H9 (cell line): ENCODE results near the gene SPTBN4. TPM values are rescaled to one million over a fixed set of nuclear protein-coding genes. Genes with fewer than 3 reads are reported as not detected.

ENCODE experiments used
- DNase-seq: peaks from one replicate; pipeline ENCODE4 v3.0.0-alpha.2; 2017
- H2AFZ ChIP-seq: one replicate; pipeline ENCODE4 v1.6.1; 2013; ENCODE audit warnings: mild to moderate bottlenecking, low read length, control low read depth, moderate library complexity
- H2AK5ac ChIP-seq: 2 replicates; pipeline ENCODE4 v1.6.1; 2013; ENCODE audit warnings: low read length, control low read depth, mixed read lengths; ENCODE audit not compliant: insufficient read length
- H2BK120ac ChIP-seq: one replicate; pipeline ENCODE4 v1.6.1; 2013; ENCODE audit warnings: low read depth, mild to moderate bottlenecking, low read length, control low read depth, inconsistent platforms; ENCODE audit not compliant: poor library complexity, severe bottlenecking
- H2BK12ac ChIP-seq: 2 replicates; pipeline ENCODE4 v1.6.1; 2013; ENCODE audit warnings: low read length, control low read depth, mixed read lengths, low read depth; ENCODE audit not compliant: insufficient read length
- H2BK15ac ChIP-seq: 2 replicates; pipeline ENCODE4 v1.6.1; 2013; ENCODE audit warnings: low read depth, low read length, control low read depth
- H2BK20ac ChIP-seq: one replicate; pipeline ENCODE4 v1.6.1; 2013; ENCODE audit warnings: low read depth, mild to moderate bottlenecking, low read length, control low read depth, inconsistent platforms; ENCODE audit not compliant: poor library complexity, severe bottlenecking
- H2BK5ac ChIP-seq: 2 replicates; pipeline ENCODE4 v1.6.1; 2013; ENCODE audit warnings: low read length, control low read depth, mixed read lengths; ENCODE audit not compliant: insufficient read length
- H3K14ac ChIP-seq: 2 replicates; pipeline ENCODE4 v1.6.1; 2013; ENCODE audit warnings: low read length, control low read depth; ENCODE audit not compliant: insufficient read depth
- H3K18ac ChIP-seq: 2 replicates; pipeline ENCODE4 v1.6.1; 2013; ENCODE audit warnings: low read depth, mild to moderate bottlenecking, mixed read lengths, low read length, control low read depth; ENCODE audit not compliant: insufficient read length
- H3K23ac ChIP-seq: 2 replicates; pipeline ENCODE4 v1.6.1; 2013; ENCODE audit warnings: low read length, control low read depth, mixed read lengths, low read depth; ENCODE audit not compliant: insufficient read length
- H3K23me2 ChIP-seq: 2 replicates; pipeline ENCODE4 v1.6.1; 2013; ENCODE audit warnings: low read depth, mild to moderate bottlenecking, mixed read lengths, low read length, control low read depth; ENCODE audit not compliant: insufficient read length, poor library complexity, severe bottlenecking
- H3K27ac ChIP-seq: 2 replicates; pipeline ENCODE4 v1.5.1; 2013; ENCODE audit warnings: low read length, control low read depth, mixed read lengths, low read depth; ENCODE audit not compliant: insufficient read length
- H3K27me3 ChIP-seq: 2 replicates; pipeline ENCODE4 v1.6.1; 2013; ENCODE audit warnings: low read length, control low read depth, inconsistent platforms; ENCODE audit not compliant: insufficient read depth
- H3K4ac ChIP-seq: 2 replicates; pipeline ENCODE4 v1.6.1; 2013; ENCODE audit warnings: low read depth, mild to moderate bottlenecking, control low read depth, inconsistent platforms, low read length, moderate library complexity
- H3K4me1 ChIP-seq: 2 replicates; pipeline ENCODE4 v1.6.1; 2013; ENCODE audit warnings: low read length, control low read depth, inconsistent platforms; ENCODE audit not compliant: insufficient read depth
- H3K4me2 ChIP-seq: 2 replicates; pipeline ENCODE4 v1.6.1; 2013; ENCODE audit warnings: low read length, control low read depth, mixed read lengths; ENCODE audit not compliant: insufficient read length, insufficient read depth
- H3K56ac ChIP-seq: 2 replicates; pipeline ENCODE4 v1.6.1; 2013; ENCODE audit warnings: low read depth, mild to moderate bottlenecking, mixed read lengths, low read length, control low read depth; ENCODE audit not compliant: insufficient read length
- H3K79me1 ChIP-seq: 2 replicates; pipeline ENCODE4 v1.6.1; 2013; ENCODE audit warnings: low read depth, mild to moderate bottlenecking, moderate library complexity, low read length, control low read depth, inconsistent platforms; ENCODE audit not compliant: insufficient read depth, poor library complexity, severe bottlenecking
- H3K79me2 ChIP-seq: 2 replicates; pipeline ENCODE4 v1.6.1; 2013; ENCODE audit warnings: low read length, control low read depth, inconsistent platforms; ENCODE audit not compliant: insufficient read depth
- H3K9ac ChIP-seq: 2 replicates; pipeline ENCODE4 v1.6.1; 2013; ENCODE audit warnings: low read length, control low read depth, mixed read lengths; ENCODE audit not compliant: insufficient read length; ENCODE audit errors: extremely low read depth
- H3K9me3 ChIP-seq: one replicate; pipeline ENCODE4 v1.6.1; 2013; ENCODE audit warnings: low read depth, low read length, inconsistent platforms; ENCODE audit not compliant: control insufficient read depth
- H3T11ph ChIP-seq: one replicate; pipeline ENCODE4 v1.6.1; 2013; ENCODE audit warnings: mild to moderate bottlenecking, low read length, control low read depth, inconsistent platforms
- H4K20me1 ChIP-seq: one replicate; pipeline ENCODE4 v1.6.1; 2013; ENCODE audit not compliant: control insufficient read depth, insufficient read length, insufficient read depth
- H4K5ac ChIP-seq: 2 replicates; pipeline ENCODE4 v1.6.1; 2013; ENCODE audit warnings: low read depth, mild to moderate bottlenecking, mixed read lengths, low read length, control low read depth; ENCODE audit not compliant: insufficient read length
- H4K8ac ChIP-seq: replicated peaks from 2 replicates; pipeline ENCODE4 v1.6.1; 2013; ENCODE audit warnings: low read length, control low read depth, mixed read lengths, low read depth; ENCODE audit not compliant: insufficient read length
- H4K91ac ChIP-seq: 2 replicates; pipeline ENCODE4 v1.6.1; 2013; ENCODE audit warnings: low read depth, mild to moderate bottlenecking, moderate library complexity, mixed read lengths, low read length, control low read depth; ENCODE audit not compliant: insufficient read length
- H3K27ac Mint-ChIP-seq, 3 experiments: 2 replicates in 2 of 3; 3 replicates in 1 of 3; pipeline ENCODE4 v1.8.0; 2020 to 2021; ENCODE audit warnings: mixed read lengths in 3 of 3, mild to moderate bottlenecking in 1 of 3, moderate library complexity in 1 of 3
- H3K27me3 Mint-ChIP-seq: 2 replicates; pipeline ENCODE4 v1.8.0; 2021; ENCODE audit warnings: low read depth, mild to moderate bottlenecking, moderate library complexity, mixed read lengths
- H3K36me3 Mint-ChIP-seq, 3 experiments: 2 replicates in 2 of 3; 3 replicates in 1 of 3; pipeline ENCODE4 v1.8.0; 2020 to 2021; ENCODE audit warnings: low read depth in 3 of 3, mixed read lengths in 3 of 3; ENCODE audit not compliant: insufficient read depth in 1 of 3
- H3K4me1 Mint-ChIP-seq, 2 experiments: 2 replicates each; pipeline ENCODE4 v1.8.0; 2020; ENCODE audit warnings: mixed read lengths in 2 of 2
- H3K4me3 Mint-ChIP-seq, 2 experiments: 2 replicates in 1 of 2; 3 replicates in 1 of 2; pipeline ENCODE4 v1.8.0; 2020 to 2021; ENCODE audit warnings: mild to moderate bottlenecking in 2 of 2, mixed read lengths in 2 of 2, moderate library complexity in 1 of 2
- H3K9me3 Mint-ChIP-seq, 2 experiments: 2 replicates in 1 of 2; 3 replicates in 1 of 2; pipeline ENCODE4 v1.8.0; 2020; ENCODE audit warnings: mild to moderate bottlenecking in 2 of 2, mixed read lengths in 2 of 2, moderate library complexity in 1 of 2
- WGBS: extraction: QIAGEN DNeasy Blood & Tissue Kit; methylation state at CpG from one replicate; pipeline ENCODE4 v1.1.7; 2013; ENCODE audit warnings: missing lambda C conversion rate, low lambda C conversion rate, mixed read lengths; ENCODE audit not compliant: insufficient read length; ENCODE audit errors: extremely low coverage; 5-methylcytosine and 5-hydroxymethylcytosine counted together
- total RNA-seq: library from RNA; stranded (reverse); gene quantifications from 2 replicates; pipeline ENCODE4 v1.2.1, GENCODE V29; 2021
- TF ChIP-seq, protein P1 (sequence below): fragments of 200-600 bp; sonication (generic); conservative IDR thresholded peaks from 3 replicates; pipeline ENCODE4 v1.8.0; 2021; ENCODE audit warnings: antibody characterized with exemption, mild to moderate bottlenecking

SPTBN4 gene
- total RNA-seq, 1 experiment from 2014 or later = 2.9 TPM

DNA sequence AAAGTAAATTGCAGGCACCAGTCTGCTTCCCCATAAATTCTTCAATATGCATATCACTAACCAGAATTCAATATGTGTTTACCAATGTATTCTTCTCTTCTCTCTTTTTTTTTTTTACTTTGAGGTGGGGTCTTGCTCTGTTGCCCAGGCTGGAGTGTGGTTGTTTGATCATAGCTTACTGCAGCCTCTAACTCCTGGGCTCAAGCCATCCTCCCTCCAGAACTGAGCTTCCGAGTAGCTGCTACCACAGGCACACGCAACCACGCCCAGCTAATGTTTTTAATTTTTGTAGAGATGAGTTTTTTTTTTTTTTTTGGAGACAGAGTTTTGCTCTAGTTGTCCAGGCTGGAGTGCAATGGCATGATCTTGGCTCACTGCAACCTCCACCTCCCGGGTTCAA lies 151.2 kb downstream of the SPTBN4 start:
- Histone ChIP-seq H3K9me3 (no peaks in the 10 kb centered on the region), H2BK120ac (no peak overlapping the region), H4K91ac (no peak overlapping the region), H2AFZ (no peak overlapping the region), H3K9ac (no peak overlapping the region), H2AK5ac (no peak overlapping the region), H2BK15ac (no peak overlapping the region), H3K23me2 (peaks cover 13% of the 10 kb centered on the region), H3K4me2 (no peak overlapping the region), H3K4ac (no peak overlapping the region), H3K79me2 (no peaks in the 10 kb centered on the region), H2BK12ac (no peak overlapping the region), H3K14ac (no peak overlapping the region), H3K23ac (no peak overlapping the region), H3T11ph (no peak overlapping the region), H3K18ac (no peak overlapping the region), H4K20me1 (peaks cover 4% of the 10 kb centered on the region), H3K4me1 (no peaks in the 10 kb centered on the region), H2BK20ac (no peak overlapping the region), H2BK5ac (no peak overlapping the region), H4K5ac (no peak overlapping the region), H3K56ac (no peak overlapping the region), H3K79me1 (no peaks in the 10 kb centered on the region), H3K27ac (no peak overlapping the region), H4K8ac (no peak overlapping the region), H3K27me3 (no peaks in the 10 kb centered on the region)
- Mint-ChIP-seq H3K9me3 (no peaks in the 10 kb centered on the region; a peak in 1 of 5 replicates), H3K4me1 (peaks cover 8 to 15% of the 10 kb centered on the region in 2 experiments), H3K27ac (no peak overlapping the region), H3K4me3 (no peak overlapping the region), H3K27me3 (peaks cover under 1% of the 10 kb centered on the region), H3K36me3 (peaks cover 27 to 62% (median 48%) of the 10 kb centered on the region in 3 experiments; a peak in 6 of 7 replicates)
- DNase-seq = no peak
- TF ChIP-seq, protein P1, sequence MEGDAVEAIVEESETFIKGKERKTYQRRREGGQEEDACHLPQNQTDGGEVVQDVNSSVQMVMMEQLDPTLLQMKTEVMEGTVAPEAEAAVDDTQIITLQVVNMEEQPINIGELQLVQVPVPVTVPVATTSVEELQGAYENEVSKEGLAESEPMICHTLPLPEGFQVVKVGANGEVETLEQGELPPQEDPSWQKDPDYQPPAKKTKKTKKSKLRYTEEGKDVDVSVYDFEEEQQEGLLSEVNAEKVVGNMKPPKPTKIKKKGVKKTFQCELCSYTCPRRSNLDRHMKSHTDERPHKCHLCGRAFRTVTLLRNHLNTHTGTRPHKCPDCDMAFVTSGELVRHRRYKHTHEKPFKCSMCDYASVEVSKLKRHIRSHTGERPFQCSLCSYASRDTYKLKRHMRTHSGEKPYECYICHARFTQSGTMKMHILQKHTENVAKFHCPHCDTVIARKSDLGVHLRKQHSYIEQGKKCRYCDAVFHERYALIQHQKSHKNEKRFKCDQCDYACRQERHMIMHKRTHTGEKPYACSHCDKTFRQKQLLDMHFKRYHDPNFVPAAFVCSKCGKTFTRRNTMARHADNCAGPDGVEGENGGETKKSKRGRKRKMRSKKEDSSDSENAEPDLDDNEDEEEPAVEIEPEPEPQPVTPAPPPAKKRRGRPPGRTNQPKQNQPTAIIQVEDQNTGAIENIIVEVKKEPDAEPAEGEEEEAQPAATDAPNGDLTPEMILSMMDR = no peak
- no CpG with 5 or more reads among the region's 4 CpGs for WGBS
